ENCODE measurements around the gene TMEM38B.

DNA sequence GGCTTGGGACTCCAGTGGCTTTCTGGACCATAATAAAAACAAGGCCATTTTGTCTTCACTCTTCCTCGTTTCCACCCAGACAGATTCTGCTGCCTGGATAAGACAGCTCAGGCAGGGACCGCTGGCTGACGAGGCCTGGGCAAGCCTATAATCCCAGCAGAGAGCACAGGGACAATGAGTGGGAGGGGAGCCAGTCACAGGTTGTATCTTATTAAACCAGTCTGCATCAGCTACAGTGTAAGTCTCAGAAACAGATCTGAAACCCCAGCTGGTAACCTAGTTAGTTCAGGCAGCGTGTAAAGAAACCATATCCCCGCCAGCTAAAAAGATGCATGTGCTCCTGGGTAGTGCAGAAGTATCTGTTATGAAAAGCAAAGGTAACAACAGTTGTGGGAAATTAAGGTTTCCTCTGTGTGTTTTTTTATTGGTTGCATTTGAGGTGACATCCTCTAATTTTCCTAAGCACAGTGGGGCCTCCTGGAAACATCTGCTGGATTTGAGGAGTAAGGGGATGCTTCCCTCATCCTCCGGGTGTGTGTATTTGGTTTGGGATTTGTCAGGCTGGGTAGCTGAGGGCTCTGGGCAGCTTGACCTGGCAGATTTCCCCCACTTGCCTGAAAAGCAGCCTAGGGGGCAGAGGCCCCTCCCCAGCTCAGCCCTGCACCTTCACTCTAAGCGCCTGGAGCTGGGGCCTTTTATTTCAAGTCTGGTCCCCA is 47.3 kb upstream of the TMEM38B start:
- TF ChIP-seq, protein P1, sequence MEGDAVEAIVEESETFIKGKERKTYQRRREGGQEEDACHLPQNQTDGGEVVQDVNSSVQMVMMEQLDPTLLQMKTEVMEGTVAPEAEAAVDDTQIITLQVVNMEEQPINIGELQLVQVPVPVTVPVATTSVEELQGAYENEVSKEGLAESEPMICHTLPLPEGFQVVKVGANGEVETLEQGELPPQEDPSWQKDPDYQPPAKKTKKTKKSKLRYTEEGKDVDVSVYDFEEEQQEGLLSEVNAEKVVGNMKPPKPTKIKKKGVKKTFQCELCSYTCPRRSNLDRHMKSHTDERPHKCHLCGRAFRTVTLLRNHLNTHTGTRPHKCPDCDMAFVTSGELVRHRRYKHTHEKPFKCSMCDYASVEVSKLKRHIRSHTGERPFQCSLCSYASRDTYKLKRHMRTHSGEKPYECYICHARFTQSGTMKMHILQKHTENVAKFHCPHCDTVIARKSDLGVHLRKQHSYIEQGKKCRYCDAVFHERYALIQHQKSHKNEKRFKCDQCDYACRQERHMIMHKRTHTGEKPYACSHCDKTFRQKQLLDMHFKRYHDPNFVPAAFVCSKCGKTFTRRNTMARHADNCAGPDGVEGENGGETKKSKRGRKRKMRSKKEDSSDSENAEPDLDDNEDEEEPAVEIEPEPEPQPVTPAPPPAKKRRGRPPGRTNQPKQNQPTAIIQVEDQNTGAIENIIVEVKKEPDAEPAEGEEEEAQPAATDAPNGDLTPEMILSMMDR (conservative IDR thresholded peaks at IDR 0.05; ENCODE audit: low read length): no peak
- no peak for TF ChIP-seq EZH2phosphoT487 (IDR thresholded peaks at IDR 0.05; ENCODE audit: borderline replicate concordance, low read depth, low read length)
